Endothelial cell of umbilical vein (primary cell): ENCODE data around the gene PVR. TPM values are rescaled to one million over a fixed set of nuclear protein-coding genes. Genes with fewer than 3 reads are reported as not detected.

Source experiments
- BruUV-seq: library from RNA; stranded (reverse); fragments of 400-500 nt; replicated peaks from 2 replicates; lab custom pipeline; 2021; lab: Mats Ljungman, UMichigan
- CTCF ChIA-PET: fragments of 300-600, 350-600 bp; sonication (Branson Sonifier 250); formaldehyde crosslinking; loops from one replicate; lab custom pipeline; 2021; ENCODE audit warnings: antibody characterized with exemption, inconsistent platforms; lab: Charles Lee
- POLR2A ChIA-PET: fragments of 300-600, 350-600 bp; sonication (Branson Sonifier 250); formaldehyde crosslinking; loops from one replicate; lab custom pipeline; 2021; ENCODE audit warnings: antibody characterized with exemption, inconsistent platforms; lab: Charles Lee
- DNase-seq: peaks from one replicate; pipeline ENCODE4 v3.0.0-alpha.2; 2011; ENCODE audit warnings: low read depth, low spot score
- FAIRE-seq: peaks from 2 replicates; lab custom pipeline; 2011; peaks lifted over from hg19 to GRCh38; lab: Jason Lieb, UNC
- H2AFZ ChIP-seq: 2 replicates; pipeline ENCODE4 v1.6.0; 2012; ENCODE audit warnings: low read depth, low read length, control low read depth, inconsistent platforms
- H3K27ac ChIP-seq: 2 replicates; pipeline ENCODE4 v1.5.1; 2011; ENCODE audit warnings: low read depth, mild to moderate bottlenecking, control low read depth, low read length, moderate library complexity; ENCODE audit not compliant: insufficient read depth
- H3K27me3 ChIP-seq, 2 experiments: 2 replicates each; pipeline versions ENCODE4 v1.6.0 to v1.6.1; 2011; ENCODE audit warnings: low read length in 2 of 2, mixed read lengths in 1 of 2; ENCODE audit not compliant: control insufficient read depth in 2 of 2, insufficient read depth in 2 of 2
- H3K36me3 ChIP-seq, 2 experiments: 2 replicates in 1 of 2; 3 replicates in 1 of 2; pipeline ENCODE4 v1.5.1; 2011; ENCODE audit warnings: low read length in 2 of 2, mild to moderate bottlenecking in 1 of 2, moderate library complexity in 1 of 2; ENCODE audit not compliant: control insufficient read depth in 2 of 2, insufficient read depth in 2 of 2; ENCODE audit errors: extremely low read depth in 1 of 2
- H3K4me1 ChIP-seq: 3 replicates; pipeline ENCODE4 v1.5.1; 2011; ENCODE audit warnings: mild to moderate bottlenecking, low read length; ENCODE audit not compliant: control insufficient read depth, insufficient read depth; ENCODE audit errors: extremely low read depth
- H3K4me2 ChIP-seq: 2 replicates; pipeline ENCODE4 v1.6.1; 2011; ENCODE audit warnings: low read length, control low read depth, mixed read lengths; ENCODE audit not compliant: insufficient read depth
- H3K4me3 ChIP-seq, 3 experiments: fragments of 200-600 bp in 1 of 3; sonication (generic), shearing (Covaris generic) in 1 of 3; replicated peaks in 1 of 3; 2 replicates each; pipeline ENCODE4 v1.5.1; 2011 to 2016; ENCODE audit warnings: control low read depth in 3 of 3, low read length in 3 of 3, mild to moderate bottlenecking in 2 of 3, inconsistent platforms in 1 of 3, low read depth in 1 of 3, moderate library complexity in 1 of 3; ENCODE audit not compliant: insufficient read depth in 1 of 3
- H3K79me2 ChIP-seq: 2 replicates; pipeline ENCODE4 v1.6.0; 2012; ENCODE audit warnings: low read length, inconsistent platforms; ENCODE audit not compliant: control insufficient read depth, insufficient read depth
- H3K9ac ChIP-seq: replicated peaks from 2 replicates; pipeline ENCODE3; 2011; ENCODE audit warnings: low read length, control low read depth; ENCODE audit not compliant: insufficient read depth; ENCODE audit errors: extremely low read depth
- H3K9me1 ChIP-seq: replicated peaks from 3 replicates; pipeline ENCODE4 v1.6.0; 2011; ENCODE audit warnings: mild to moderate bottlenecking, low read length; ENCODE audit not compliant: control insufficient read depth, insufficient read depth; ENCODE audit errors: extremely low read depth
- H3K9me3 ChIP-seq: replicated peaks from 2 replicates; pipeline ENCODE4 v1.5.1; 2012; ENCODE audit warnings: low read length, inconsistent platforms; ENCODE audit not compliant: control insufficient read depth, insufficient read depth
- H4K20me1 ChIP-seq: replicated peaks from 2 replicates; pipeline ENCODE3; 2011; ENCODE audit warnings: mild to moderate bottlenecking, low read length; ENCODE audit not compliant: control insufficient read depth, insufficient read depth; ENCODE audit errors: extremely low read depth
- EZH2 ChIP-seq: IDR thresholded peaks from 2 replicates; pipeline ENCODE4 v1.6.1; 2012; ENCODE audit warnings: borderline replicate concordance, low read depth, mild to moderate bottlenecking, moderate library complexity, low read length, inconsistent platforms; ENCODE audit not compliant: severe bottlenecking
- FOS ChIP-seq: IDR thresholded peaks from 2 replicates; pipeline ENCODE4 v1.6.1; 2011; ENCODE audit warnings: mild to moderate bottlenecking, low read length, moderate library complexity, borderline replicate concordance; ENCODE audit not compliant: insufficient read depth
- GATA2 ChIP-seq: IDR thresholded peaks from 2 replicates; pipeline ENCODE4 v1.7.0; 2011; ENCODE audit warnings: low read depth, mild to moderate bottlenecking, moderate library complexity, mixed read lengths, low read length; ENCODE audit not compliant: insufficient read length, insufficient read depth
- JUN ChIP-seq: IDR thresholded peaks from 2 replicates; pipeline ENCODE4 v1.6.1; 2011; ENCODE audit warnings: borderline replicate concordance, low read depth; ENCODE audit not compliant: insufficient read length, insufficient read depth
- MYC ChIP-seq: IDR thresholded peaks from one replicate; pipeline ENCODE4 v1.6.1; 2011; ENCODE audit warnings: mild to moderate bottlenecking, low read depth, low read length
- POLR2A ChIP-seq: IDR thresholded peaks from 2 replicates; pipeline ENCODE4 v1.6.1; 2012; ENCODE audit warnings: low read depth, mild to moderate bottlenecking, control low read depth, low read length
- POLR2AphosphoS5 ChIP-seq: IDR thresholded peaks from 2 replicates; pipeline ENCODE4 v1.6.1; 2012; ENCODE audit warnings: low read depth, mild to moderate bottlenecking, control low read depth, low read length, moderate library complexity; ENCODE audit not compliant: insufficient read depth
- dilution Hi-C: fragments of 300-500 bp; cut with MboI; formaldehyde crosslinking; loops from one replicate; pipeline ENCODE4 v1.15.0; 2019; ENCODE audit warnings: low sequenced_read_pairs; ENCODE audit not compliant: extremely low pct_ligation_motif_present
- intact Hi-C: fragments of 100-400 bp; cut with micrococcal nuclease; formaldehyde crosslinking; loops from one replicate; pipeline ENCODE4 v1.10.0; 2022
- polyA plus RNA-seq, 4 experiments: library from polyadenylated mRNA; depleted of rRNA in 3 of 4; stranded (reverse) in 3 of 4; unstranded in 1 of 4; fragments of >200 nt; gene quantifications; 2 replicates each; pipeline versions ENCODE4 v1.2.1 to v1.2.3, GENCODE V29; 2011 to 2012; ENCODE audit warnings: missing spikeins in 1 of 4
- total RNA-seq: library from RNA; stranded (reverse); gene quantifications from 2 replicates; pipeline ENCODE4 v1.2.3, GENCODE V29; 2021
- TF ChIP-seq, protein P1 (sequence below): IDR thresholded peaks from 2 replicates; pipeline ENCODE4 v1.6.1; 2011; ENCODE audit not compliant: insufficient read depth, insufficient read length
- TF ChIP-seq, protein P2 (sequence below), 2 donors: IDR thresholded peaks; 1 replicate in 1 of 2; 2 replicates in 1 of 2; pipeline ENCODE4 v1.5.1; 2011; ENCODE audit warnings: low read length in 2 of 2, mild to moderate bottlenecking in 2 of 2, moderate library complexity in 2 of 2, control low read depth in 1 of 2, inconsistent platforms in 1 of 2, low read depth in 1 of 2; ENCODE audit not compliant: insufficient read depth in 1 of 2; ENCODE audit errors: extremely low read depth in 1 of 2

The PVR gene
- total and polyA plus RNA-seq, 2 donors (not counting 3 experiments of a cell fraction or from before 2014, with no cell fraction given) = 133 to 226 TPM

DNA sequence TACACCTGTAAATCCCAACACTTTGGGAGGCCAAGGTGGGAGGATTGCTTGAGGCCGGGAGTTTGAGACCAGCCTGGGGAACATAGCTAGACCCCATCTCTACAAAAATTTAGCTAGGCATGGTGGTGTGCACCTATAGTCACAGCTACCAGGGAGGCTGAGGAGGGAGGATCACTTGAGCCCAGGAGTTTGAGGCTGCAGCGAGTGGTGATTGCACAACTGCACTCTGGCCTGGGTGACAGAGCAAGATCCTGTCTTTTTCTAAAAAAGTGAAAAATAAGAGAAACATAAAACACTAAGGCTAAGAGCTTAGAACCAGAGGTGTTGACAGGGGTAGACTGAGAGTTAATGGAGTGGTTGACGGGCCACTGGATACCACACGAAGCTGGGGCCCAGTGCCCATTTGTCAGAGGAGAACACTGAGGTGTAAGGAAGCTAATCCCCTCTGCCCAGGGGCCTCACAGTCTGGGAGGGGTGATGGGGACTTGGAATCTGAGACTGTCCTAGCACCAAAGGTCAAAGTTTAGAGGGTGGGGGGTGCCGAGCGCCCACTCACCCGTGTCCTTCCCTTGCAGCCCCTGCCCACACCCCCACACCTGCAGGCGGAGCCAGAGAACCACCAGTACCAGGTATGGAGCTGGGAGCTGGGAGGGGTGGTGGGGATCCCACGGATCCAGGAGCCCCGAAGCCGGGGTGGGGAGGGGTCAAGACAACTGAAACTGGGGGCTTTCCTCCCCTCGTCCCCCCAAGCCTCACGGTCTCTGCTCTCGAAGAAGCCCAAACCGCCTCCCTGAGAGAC lies 38.5 kb downstream of the PVR start:
- intact Hi-C loops = no loop called here
- no peaks in the 10 kb centered on the region for H4K20me1 ChIP-seq
- no peak overlapping the region for H2AFZ ChIP-seq
- H3K79me2 ChIP-seq = no peaks in the 10 kb centered on the region
- H3K9me1 ChIP-seq = no peaks in the 10 kb centered on the region
- POLR2A ChIA-PET = no interaction called here
- no peak overlapping the region for H3K4me2 ChIP-seq
- H3K9ac ChIP-seq = no peak overlapping the region
- CTCF ChIA-PET = interaction anchor here (1.0 to 1.7 kb wide), 5 partner anchors 28 to 111 kb away, joined by 3 to 4 read pairs (median 3); no protein-coding TSS in a partner anchor
- H3K36me3 ChIP-seq = peaks cover 0 to 2% of the 10 kb centered on the region in 2 experiments
- H3K9me3 ChIP-seq = no peaks in the 10 kb centered on the region
- H3K4me1 ChIP-seq = peaks cover 14% of the 10 kb centered on the region
- no peak overlapping the region for H3K27ac ChIP-seq
- dilution Hi-C loops = no loop called here
- no peak overlapping the region for H3K4me3 ChIP-seq
- TF ChIP-seq, protein P1, sequence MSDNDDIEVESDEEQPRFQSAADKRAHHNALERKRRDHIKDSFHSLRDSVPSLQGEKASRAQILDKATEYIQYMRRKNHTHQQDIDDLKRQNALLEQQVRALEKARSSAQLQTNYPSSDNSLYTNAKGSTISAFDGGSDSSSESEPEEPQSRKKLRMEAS = no peak
- TF ChIP-seq FOS (no peak), GATA2 (no peak), POLR2A (no peak), EZH2 (no peak), POLR2AphosphoS5 (no peak), JUN (no peak), MYC (no peak)
- TF ChIP-seq, protein P2, sequence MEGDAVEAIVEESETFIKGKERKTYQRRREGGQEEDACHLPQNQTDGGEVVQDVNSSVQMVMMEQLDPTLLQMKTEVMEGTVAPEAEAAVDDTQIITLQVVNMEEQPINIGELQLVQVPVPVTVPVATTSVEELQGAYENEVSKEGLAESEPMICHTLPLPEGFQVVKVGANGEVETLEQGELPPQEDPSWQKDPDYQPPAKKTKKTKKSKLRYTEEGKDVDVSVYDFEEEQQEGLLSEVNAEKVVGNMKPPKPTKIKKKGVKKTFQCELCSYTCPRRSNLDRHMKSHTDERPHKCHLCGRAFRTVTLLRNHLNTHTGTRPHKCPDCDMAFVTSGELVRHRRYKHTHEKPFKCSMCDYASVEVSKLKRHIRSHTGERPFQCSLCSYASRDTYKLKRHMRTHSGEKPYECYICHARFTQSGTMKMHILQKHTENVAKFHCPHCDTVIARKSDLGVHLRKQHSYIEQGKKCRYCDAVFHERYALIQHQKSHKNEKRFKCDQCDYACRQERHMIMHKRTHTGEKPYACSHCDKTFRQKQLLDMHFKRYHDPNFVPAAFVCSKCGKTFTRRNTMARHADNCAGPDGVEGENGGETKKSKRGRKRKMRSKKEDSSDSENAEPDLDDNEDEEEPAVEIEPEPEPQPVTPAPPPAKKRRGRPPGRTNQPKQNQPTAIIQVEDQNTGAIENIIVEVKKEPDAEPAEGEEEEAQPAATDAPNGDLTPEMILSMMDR (IDR thresholded peaks at IDR 0.05; ENCODE audit: extremely low read depth in 1 of 2, insufficient read depth in 1 of 2, low read depth in 1 of 2, low read length in 2 of 2) = no peak
- no peaks in the 10 kb centered on the region for H3K27me3 ChIP-seq
- DNase-seq (no peak), FAIRE-seq (no peak)
- no TSS peak for BruUV-seq
